ENCODE results near the gene SPATA3.

DNA sequence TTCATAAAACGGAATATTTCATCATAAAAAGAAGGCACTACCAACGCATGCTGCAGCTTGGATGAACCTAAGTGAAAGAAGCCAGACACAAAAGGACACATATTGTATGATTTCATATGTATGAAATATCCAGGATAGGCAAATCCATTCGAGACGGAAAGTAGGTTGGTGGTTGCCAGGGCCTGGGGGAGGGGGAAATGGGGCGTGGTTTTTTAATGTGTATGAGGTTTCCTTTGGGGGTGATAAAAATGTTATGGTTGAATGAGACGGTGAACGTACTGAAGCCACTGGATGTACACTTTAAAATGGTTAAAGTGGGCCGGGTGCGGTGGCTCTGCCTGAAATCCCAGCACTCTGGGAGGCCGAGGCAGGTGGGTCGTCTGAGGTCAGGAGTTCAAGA, 20.0 kb upstream of the SPATA3 start:
- no peak for TF ChIP-seq LEF1 (IDR thresholded peaks at IDR 0.05; ENCODE audit: borderline replicate concordance)
- no peak for TF ChIP-seq SP1 (IDR thresholded peaks at IDR 0.05)
- TF ChIP-seq BHLHE40 (IDR thresholded peaks at IDR 0.05; ENCODE audit: borderline replicate concordance), result no peak
- no peak for TF ChIP-seq HDGF (IDR thresholded peaks at IDR 0.05; ENCODE audit: borderline replicate concordance)
- no peak for TF ChIP-seq NFRKB (IDR thresholded peaks at IDR 0.05)
- no peak for TF ChIP-seq ARNT (IDR thresholded peaks at IDR 0.05)
- TF ChIP-seq SUZ12 (IDR thresholded peaks at IDR 0.05), result no peak

Measured in HEK293T (cell line).